T-helper 2 cell (primary cell): ENCODE measurements around the gene ERCC4.

Source experiments
- DNase-seq, 5 experiments: peaks; one replicate each; pipeline versions ENCODE4 v3.0.0 to v3.0.0-alpha.2; 2012 to 2022

ERCC4 gene

GRCh38 chr16:13995194-13995593 is 75.2 kb downstream of the ERCC4 start:
- DNase-seq = no peak

GRCh38 chr16:13996778-13997288 is 76.9 kb downstream of the ERCC4 start:
- no peak for DNase-seq

GRCh38 chr16:13997526-13997925 is 77.6 kb downstream of the ERCC4 start:
- DNase-seq = no peak

GRCh38 chr16:13997933-13998332 is 78.0 kb downstream of the ERCC4 start:
- DNase-seq = peak in 1 of 5 experiments; percentile 72

- peak in 1 of 5 experiments; percentile 76 for DNase-seq
Observed at GRCh38 chr16:13999071-13999894, 79.3 kb downstream of the ERCC4 start.

GRCh38 chr16:13999895-14000425 is 80.0 kb downstream of the ERCC4 start:
- no peak for DNase-seq

- no peak for DNase-seq
Observed at GRCh38 chr16:14001521-14001920, 81.6 kb downstream of the ERCC4 start.
